Glomerular endothelial cell (primary cell): Measurements from ENCODE around the gene SPATA19. TPM values are rescaled to one million over a fixed set of nuclear protein-coding genes. Genes with fewer than 3 reads are reported as not detected.

Experiments
- total RNA-seq: library from RNA; depleted of rRNA; stranded (reverse); fragments of >200 nt; gene quantifications from 2 replicates; pipeline ENCODE4 v1.2.3, GENCODE V29; 2015

The SPATA19 gene
- total RNA-seq, 1 donor from 2014 or later: not detected

Other genes with a start within 250 kb of the SPATA19 start
- 0.68 TPM in 1 of 2 replicates, not detected in the other for gene IGSF9B, start 111.5 kb upstream of the SPATA19 start, total RNA-seq
- gene JAM3, start 223.6 kb upstream of the SPATA19 start, total RNA-seq: 108 and 138 TPM in 2 replicates